GM12875 (cell line): ENCODE measurements around the gene FRMD1.

Experiments used
- H3K4me3 ChIP-seq: one replicate; pipeline ENCODE4 v1.5.1; 2011; ENCODE audit warnings: low read depth, low read length, control low read depth
- CTCF ChIP-seq: IDR thresholded peaks from 2 replicates; pipeline ENCODE4 v1.5.1; 2011; ENCODE audit warnings: low read depth, mild to moderate bottlenecking, control low read depth, inconsistent platforms, low read length, moderate library complexity, borderline replicate concordance; ENCODE audit not compliant: insufficient read depth

Gene FRMD1

GRCh38 chr6:168058691-168059551 is 20.1 kb downstream of the FRMD1 start:
- no peak overlapping the region for H3K4me3 ChIP-seq
- no peak for TF ChIP-seq CTCF

- no peak overlapping the region for H3K4me3 ChIP-seq
- no peak for TF ChIP-seq CTCF
Measured at GRCh38 chr6:168057836-168058235, 21.2 kb downstream of the FRMD1 start.

GRCh38 chr6:168056892-168057527 is 22.0 kb downstream of the FRMD1 start:
- H3K4me3 ChIP-seq, result no peak overlapping the region
- TF ChIP-seq CTCF, result no peak

- no peak for TF ChIP-seq CTCF
- H3K4me3 ChIP-seq, result no peak overlapping the region
Measured at GRCh38 chr6:168055696-168056489, 23.1 kb downstream of the FRMD1 start.

- no peak for TF ChIP-seq CTCF
- H3K4me3 ChIP-seq, result no peak overlapping the region
Measured at GRCh38 chr6:168054765-168055560, 24.0 kb downstream of the FRMD1 start.

- no peak for TF ChIP-seq CTCF
Measured at GRCh38 chr6:168053957-168054471, 25.0 kb downstream of the FRMD1 start.

More at GRCh38 chr6:168053957-168054471, 25.0 kb downstream of the FRMD1 start:
- no peak overlapping the region for H3K4me3 ChIP-seq
